BE2C (cell line): ENCODE data around the gene SLC39A11.

Experiments
- DNase-seq: peaks from one replicate; pipeline ENCODE4 v3.0.0-alpha.2; 2020
- H3K27me3 ChIP-seq: fragments of 250-450 bp; sonication (Bioruptor Pico); 2 replicates; pipeline ENCODE4 v1.5.1; 2020; ENCODE audit warnings: mild to moderate bottlenecking
- H3K36me3 ChIP-seq: fragments of 250-450 bp; sonication (Bioruptor Pico); 2 replicates; pipeline ENCODE4 v1.5.1; 2020; ENCODE audit warnings: mild to moderate bottlenecking
- H3K4me1 ChIP-seq: fragments of 250-450 bp; sonication (Bioruptor Pico); 2 replicates; pipeline ENCODE4 v1.5.1; 2020
- H3K4me3 ChIP-seq: 2 replicates; pipeline ENCODE4 v1.5.1; 2011; ENCODE audit warnings: low read depth, low read length
- H3K9me3 ChIP-seq: fragments of 250-450 bp; sonication (Bioruptor Pico); 2 replicates; pipeline ENCODE4 v1.5.1; 2020
- CTCF ChIP-seq: IDR thresholded peaks from 2 replicates; pipeline ENCODE4 v1.5.1; 2012; ENCODE audit warnings: mild to moderate bottlenecking, low read depth, low read length

Gene SLC39A11

GRCh38 chr17:72717276-72717675 lies 375.2 kb downstream of the SLC39A11 start:
- Histone ChIP-seq H3K27me3 (no peaks in the 10 kb centered on the region), H3K4me3 (no peak overlapping the region), H3K4me1 (no peaks in the 10 kb centered on the region; the same call in none of the 2 replicates), H3K36me3 (no peaks in the 10 kb centered on the region; the same call in 1 of the 2 replicates), H3K9me3 (no peaks in the 10 kb centered on the region)
- TF ChIP-seq CTCF = no peak
- DNase-seq = no peak

- no peak for TF ChIP-seq CTCF
- H3K27me3 ChIP-seq = no peaks in the 10 kb centered on the region
- H3K36me3 ChIP-seq = no peaks in the 10 kb centered on the region; the same call in 1 of the 2 replicates
- H3K4me3 ChIP-seq = no peak overlapping the region
- no peaks in the 10 kb centered on the region; the same call in none of the 2 replicates for H3K4me1 ChIP-seq
- H3K9me3 ChIP-seq = no peaks in the 10 kb centered on the region
- DNase-seq = no peak
These were observed 376.4 kb downstream of the SLC39A11 start for GRCh38 chr17:72715906-72716572.

GRCh38 chr17:72714357-72714966 lies 378.0 kb downstream of the SLC39A11 start:
- no peak for TF ChIP-seq CTCF
- no peak overlapping the region for H3K4me3 ChIP-seq
- H3K36me3 ChIP-seq = peaks cover 3% of the 10 kb centered on the region; the same call in 1 of the 2 replicates
- H3K27me3 ChIP-seq = no peaks in the 10 kb centered on the region
- no peaks in the 10 kb centered on the region; the same call in none of the 2 replicates for H3K4me1 ChIP-seq
- no peaks in the 10 kb centered on the region for H3K9me3 ChIP-seq
- DNase-seq = no peak

GRCh38 chr17:72713701-72714100 lies 378.8 kb downstream of the SLC39A11 start:
- DNase-seq = no peak
- TF ChIP-seq CTCF = no peak
- Histone ChIP-seq H3K36me3 (peaks cover 3% of the 10 kb centered on the region; the same call in 1 of the 2 replicates), H3K4me1 (no peaks in the 10 kb centered on the region; the same call in 1 of the 2 replicates), H3K4me3 (no peak overlapping the region), H3K9me3 (no peaks in the 10 kb centered on the region), H3K27me3 (no peaks in the 10 kb centered on the region)

- TF ChIP-seq CTCF = no peak
- H3K4me3 ChIP-seq = no peak overlapping the region
- no peaks in the 10 kb centered on the region for H3K9me3 ChIP-seq
- no peaks in the 10 kb centered on the region for H3K27me3 ChIP-seq
- H3K36me3 ChIP-seq = peaks cover 3% of the 10 kb centered on the region; the same call in 1 of the 2 replicates
- H3K4me1 ChIP-seq = no peaks in the 10 kb centered on the region; the same call in 1 of the 2 replicates
- no peak for DNase-seq
These were observed 380.8 kb downstream of the SLC39A11 start for GRCh38 chr17:72711521-72712310.
